GM12874 (cell line): ENCODE measurements around the gene PSRC1.

Experiments used
- TF ChIP-seq, protein P1 (sequence below): IDR thresholded peaks from 2 replicates; pipeline ENCODE4 v1.5.1; 2011; ENCODE audit warnings: low read depth, mild to moderate bottlenecking, control low read depth, low read length, moderate library complexity; ENCODE audit not compliant: insufficient read depth

PSRC1 gene

DNA sequence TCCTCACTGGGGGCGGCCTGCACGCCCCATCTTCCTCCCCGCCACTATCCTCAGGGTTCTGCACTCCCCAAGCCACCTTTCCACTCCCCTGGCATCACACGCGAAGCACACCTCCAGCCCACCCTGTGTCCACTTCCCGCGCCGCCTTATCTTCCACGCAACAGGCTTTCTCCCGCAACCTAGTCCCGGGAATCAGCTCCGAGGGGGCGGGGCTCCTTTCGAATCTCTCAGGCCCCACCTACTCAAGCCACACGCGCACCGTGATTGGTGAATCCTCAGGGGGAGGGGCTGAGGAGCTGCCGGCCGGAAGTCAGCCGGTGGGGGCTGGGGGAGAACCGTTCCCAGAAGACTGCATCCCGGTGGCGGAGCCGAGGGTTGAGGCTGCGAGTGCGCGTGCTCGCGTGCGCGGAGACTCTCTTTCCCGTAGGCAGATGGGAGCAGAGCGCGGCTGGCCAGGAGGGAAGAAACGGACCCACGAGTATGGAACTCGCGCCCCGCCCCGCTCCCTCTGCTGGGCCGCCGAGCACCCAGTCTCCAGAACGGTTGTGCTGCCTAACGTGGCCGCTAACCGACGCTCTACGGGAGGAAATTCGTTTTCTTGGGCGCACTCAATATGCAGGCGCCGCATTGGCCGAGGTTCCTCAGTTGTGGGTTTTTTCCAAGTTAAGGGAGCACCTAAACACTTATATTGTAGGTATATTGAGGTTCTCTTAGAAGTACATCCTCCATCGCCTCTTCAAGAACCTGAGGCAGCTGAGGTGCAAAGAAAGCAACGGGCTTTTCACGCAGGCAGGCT lies at the start of gene PSRC1:
TSS of gene PSRC1 (minus strand) at position 194 of the 796 bp plus-strand sequence.
- TF ChIP-seq, protein P1, sequence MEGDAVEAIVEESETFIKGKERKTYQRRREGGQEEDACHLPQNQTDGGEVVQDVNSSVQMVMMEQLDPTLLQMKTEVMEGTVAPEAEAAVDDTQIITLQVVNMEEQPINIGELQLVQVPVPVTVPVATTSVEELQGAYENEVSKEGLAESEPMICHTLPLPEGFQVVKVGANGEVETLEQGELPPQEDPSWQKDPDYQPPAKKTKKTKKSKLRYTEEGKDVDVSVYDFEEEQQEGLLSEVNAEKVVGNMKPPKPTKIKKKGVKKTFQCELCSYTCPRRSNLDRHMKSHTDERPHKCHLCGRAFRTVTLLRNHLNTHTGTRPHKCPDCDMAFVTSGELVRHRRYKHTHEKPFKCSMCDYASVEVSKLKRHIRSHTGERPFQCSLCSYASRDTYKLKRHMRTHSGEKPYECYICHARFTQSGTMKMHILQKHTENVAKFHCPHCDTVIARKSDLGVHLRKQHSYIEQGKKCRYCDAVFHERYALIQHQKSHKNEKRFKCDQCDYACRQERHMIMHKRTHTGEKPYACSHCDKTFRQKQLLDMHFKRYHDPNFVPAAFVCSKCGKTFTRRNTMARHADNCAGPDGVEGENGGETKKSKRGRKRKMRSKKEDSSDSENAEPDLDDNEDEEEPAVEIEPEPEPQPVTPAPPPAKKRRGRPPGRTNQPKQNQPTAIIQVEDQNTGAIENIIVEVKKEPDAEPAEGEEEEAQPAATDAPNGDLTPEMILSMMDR = peak; percentile 48; the same call in 1 of the 2 replicates

DNA sequence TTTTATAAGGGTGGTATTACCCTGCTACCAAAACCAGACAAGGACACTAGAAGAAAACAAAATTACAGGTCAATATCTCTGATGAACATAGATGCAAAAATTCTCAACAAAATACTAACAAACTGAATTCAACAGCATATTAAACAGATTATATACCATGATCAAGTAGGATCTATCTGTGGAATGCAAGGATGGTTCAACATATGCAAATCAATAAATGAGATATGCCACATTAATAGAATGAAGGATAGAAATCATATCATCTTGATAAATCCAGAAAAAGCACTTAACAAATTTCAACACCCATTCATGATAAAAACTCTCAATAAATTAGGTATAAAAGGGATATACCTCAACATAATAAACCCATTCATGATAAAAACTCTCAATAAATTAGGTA lies 48.2 kb upstream of the PSRC1 start:
- TF ChIP-seq, protein P1 = no peak

DNA sequence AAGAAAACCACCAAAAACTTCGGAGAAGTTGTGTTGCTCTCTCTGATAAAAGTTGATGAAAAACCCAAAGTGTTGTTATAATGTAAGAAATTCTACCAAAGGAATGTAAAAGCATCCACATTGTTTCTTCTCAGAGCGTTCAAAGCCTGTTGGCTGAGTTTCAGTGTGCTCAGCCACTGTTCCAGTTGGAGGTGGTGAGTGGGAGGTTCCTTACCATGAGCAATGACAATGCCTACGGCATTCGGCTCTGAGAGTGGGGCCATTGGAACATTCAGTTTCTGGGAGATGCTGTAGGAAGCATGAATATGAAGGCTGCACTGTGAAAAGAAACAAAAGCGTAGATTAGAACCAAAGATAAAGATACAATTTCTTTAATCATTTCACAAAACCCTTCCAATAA lies 44.3 kb upstream of the PSRC1 start:
- TF ChIP-seq, protein P1 = no peak

DNA sequence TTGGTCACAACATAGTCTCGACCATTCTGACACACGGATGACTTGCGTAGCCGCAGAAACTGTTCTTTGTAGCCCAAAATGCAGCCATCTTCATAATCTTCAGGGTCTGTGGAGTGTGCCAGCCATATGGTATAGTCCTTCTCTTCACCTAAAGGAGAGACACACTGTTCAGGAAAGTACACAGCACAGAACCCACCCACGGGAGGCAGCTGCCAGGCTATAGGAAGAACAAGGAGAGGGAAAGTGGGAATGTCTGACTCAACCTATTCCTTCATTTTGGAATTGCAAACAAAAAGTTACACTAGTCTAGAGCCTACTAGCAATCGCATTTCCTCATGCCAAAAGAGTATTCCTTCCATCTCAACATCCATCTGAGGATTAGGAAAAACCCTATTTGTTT lies 40.0 kb upstream of the PSRC1 start:
- TF ChIP-seq, protein P1 = no peak

DNA sequence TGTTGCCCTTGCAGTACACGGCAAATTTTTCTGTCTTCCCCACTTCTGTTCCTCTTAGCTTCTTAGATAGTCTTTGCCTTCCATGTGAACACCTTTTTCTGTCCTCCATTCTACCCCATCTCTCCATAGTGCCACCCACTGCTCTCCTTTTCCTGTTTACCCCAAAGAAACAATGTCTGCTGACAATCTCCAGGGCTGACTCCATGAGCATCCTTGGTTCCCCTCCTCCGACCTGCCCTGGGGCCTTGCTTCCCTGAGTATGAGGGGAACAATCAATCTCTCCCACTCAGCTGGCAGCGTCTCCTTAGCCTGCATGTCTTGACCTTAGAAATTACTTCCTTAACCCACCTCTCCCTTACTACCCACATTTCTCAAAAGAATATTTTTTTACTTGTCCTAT lies 36.2 kb upstream of the PSRC1 start:
- TF ChIP-seq, protein P1 = no peak

DNA sequence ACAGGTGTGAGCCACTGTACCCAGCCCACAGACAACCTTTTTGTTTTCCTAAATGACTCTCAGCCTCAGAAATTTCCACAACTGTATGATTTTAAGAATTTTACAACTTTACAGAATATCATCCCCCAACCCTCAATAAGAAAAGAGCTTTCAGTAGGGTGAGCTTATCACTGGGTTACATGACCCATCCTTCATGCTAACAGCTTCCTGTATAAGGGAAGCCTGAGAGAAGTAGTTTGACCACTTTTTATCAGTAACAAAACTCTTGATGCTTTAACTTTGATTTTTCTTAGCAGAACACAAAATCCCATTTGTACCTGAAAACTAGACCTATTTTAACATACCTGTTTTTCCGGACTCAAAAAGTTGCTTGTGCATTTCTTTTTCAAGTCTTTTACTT lies 33.6 kb upstream of the PSRC1 start:
- TF ChIP-seq, protein P1 = no peak

DNA sequence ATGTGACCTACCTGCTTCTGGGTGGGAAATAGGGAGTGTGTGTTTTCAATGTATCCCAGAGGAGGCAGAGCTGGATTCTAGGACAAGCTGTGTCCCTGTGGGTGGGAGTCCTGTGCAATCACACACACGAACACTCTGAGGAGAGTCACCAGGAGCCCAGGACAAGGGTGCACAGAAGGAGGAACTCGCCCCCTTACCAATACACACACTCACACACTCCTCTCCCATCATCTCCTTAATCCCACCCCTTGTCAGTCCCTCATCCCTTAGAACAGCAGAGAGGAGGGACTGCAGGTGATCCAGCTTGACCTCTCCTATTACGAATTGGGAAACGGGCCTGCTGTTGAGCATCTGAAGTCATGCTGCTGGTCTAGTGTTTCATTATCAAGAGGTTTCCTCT lies 32.3 kb upstream of the PSRC1 start:
- TF ChIP-seq, protein P1 = no peak
